Astrocyte of the cerebellum (primary cell): Measurements from ENCODE around the gene C10orf88.

ENCODE experiments used
- DNase-seq: peaks from one replicate; pipeline ENCODE4 v3.0.0-alpha.2; 2011; ENCODE audit warnings: low read depth
- H3K4me3 ChIP-seq: 2 replicates; pipeline ENCODE4 v1.5.1; 2011; ENCODE audit warnings: mild to moderate bottlenecking, low read depth, low read length, moderate library complexity
- in situ Hi-C: cut with HindIII; loops from 2 replicates; pipeline ENCODE4 v1.10.0; 2017; ENCODE audit warnings: low sequenced_read_pairs
- TF ChIP-seq, protein P1 (sequence below): IDR thresholded peaks from 2 replicates; pipeline ENCODE4 v1.5.1; 2012; ENCODE audit warnings: low read length, low read depth, moderate library complexity, mild to moderate bottlenecking; ENCODE audit errors: missing control alignments

C10orf88 gene

GRCh38 chr10:122974023-122974422, 20.0 kb upstream of the C10orf88 start:
- TF ChIP-seq, protein P1, sequence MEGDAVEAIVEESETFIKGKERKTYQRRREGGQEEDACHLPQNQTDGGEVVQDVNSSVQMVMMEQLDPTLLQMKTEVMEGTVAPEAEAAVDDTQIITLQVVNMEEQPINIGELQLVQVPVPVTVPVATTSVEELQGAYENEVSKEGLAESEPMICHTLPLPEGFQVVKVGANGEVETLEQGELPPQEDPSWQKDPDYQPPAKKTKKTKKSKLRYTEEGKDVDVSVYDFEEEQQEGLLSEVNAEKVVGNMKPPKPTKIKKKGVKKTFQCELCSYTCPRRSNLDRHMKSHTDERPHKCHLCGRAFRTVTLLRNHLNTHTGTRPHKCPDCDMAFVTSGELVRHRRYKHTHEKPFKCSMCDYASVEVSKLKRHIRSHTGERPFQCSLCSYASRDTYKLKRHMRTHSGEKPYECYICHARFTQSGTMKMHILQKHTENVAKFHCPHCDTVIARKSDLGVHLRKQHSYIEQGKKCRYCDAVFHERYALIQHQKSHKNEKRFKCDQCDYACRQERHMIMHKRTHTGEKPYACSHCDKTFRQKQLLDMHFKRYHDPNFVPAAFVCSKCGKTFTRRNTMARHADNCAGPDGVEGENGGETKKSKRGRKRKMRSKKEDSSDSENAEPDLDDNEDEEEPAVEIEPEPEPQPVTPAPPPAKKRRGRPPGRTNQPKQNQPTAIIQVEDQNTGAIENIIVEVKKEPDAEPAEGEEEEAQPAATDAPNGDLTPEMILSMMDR = no peak

GRCh38 chr10:122968698-122969097, 14.7 kb upstream of the C10orf88 start:
- in situ Hi-C loops = no loop called here
- TF ChIP-seq, protein P1 = no peak

More at GRCh38 chr10:122974023-122974422, 20.0 kb upstream of the C10orf88 start:
- H3K4me3 ChIP-seq = no peak overlapping the region
- in situ Hi-C loops = no loop called here
- no peak for DNase-seq

DNA sequence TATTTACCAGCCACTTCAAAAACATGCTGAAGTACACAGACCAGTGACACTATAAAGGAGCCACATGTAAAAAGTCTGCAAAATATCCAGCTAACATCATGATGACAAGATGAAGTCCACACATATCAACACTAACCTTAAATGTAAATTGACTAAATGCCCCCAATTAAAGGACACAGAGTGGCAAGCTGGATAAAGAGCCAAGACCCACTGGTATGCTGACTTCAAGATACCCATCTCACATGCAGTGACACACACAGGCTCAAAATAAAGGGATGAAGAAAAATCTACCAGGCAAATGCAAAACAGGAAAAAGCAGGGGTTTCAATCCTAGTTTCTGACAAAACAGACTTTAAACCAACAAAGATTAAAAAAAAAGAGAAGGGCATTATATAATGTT, 12.9 kb upstream of the C10orf88 start:
- TF ChIP-seq, protein P1 = no peak
- no peak overlapping the region for H3K4me3 ChIP-seq
- no peak for DNase-seq
- in situ Hi-C loops = no loop called here

More at GRCh38 chr10:122968698-122969097, 14.7 kb upstream of the C10orf88 start:
- H3K4me3 ChIP-seq = no peak overlapping the region
- no peak for DNase-seq

GRCh38 chr10:122962405-122962804, 8.4 kb upstream of the C10orf88 start:
- DNase-seq = no peak
- in situ Hi-C loops = no loop called here
- TF ChIP-seq, protein P1 = no peak

GRCh38 chr10:122957474-122957873, 3.4 kb upstream of the C10orf88 start:
- in situ Hi-C loops = no loop called here
- TF ChIP-seq, protein P1 = no peak
- H3K4me3 ChIP-seq = no peak overlapping the region
- no peak for DNase-seq

More at GRCh38 chr10:122962405-122962804, 8.4 kb upstream of the C10orf88 start:
- H3K4me3 ChIP-seq = no peak overlapping the region

DNA sequence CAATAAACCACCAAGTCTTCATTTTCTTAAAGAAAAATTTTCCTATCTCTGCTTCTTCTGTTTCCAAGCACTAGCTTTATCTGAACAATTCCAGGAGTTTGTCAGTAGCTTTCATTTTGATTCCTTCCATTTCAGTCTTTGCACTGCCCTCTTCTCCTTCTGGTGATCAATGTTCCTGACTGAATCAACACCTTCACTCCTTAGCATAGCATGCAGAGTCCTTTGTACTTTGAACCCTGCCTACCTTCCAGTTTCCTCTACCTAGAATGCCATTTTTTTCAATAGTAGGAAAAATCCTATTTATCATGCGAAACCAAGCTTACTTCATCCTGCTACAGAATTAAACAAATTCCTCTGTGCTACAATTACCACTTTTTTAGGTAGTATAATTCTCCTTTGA, 1.9 kb upstream of the C10orf88 start:
- TF ChIP-seq, protein P1 = no peak
- DNase-seq = no peak
- H3K4me3 ChIP-seq = no peak overlapping the region
- in situ Hi-C loops = no loop called here

DNA sequence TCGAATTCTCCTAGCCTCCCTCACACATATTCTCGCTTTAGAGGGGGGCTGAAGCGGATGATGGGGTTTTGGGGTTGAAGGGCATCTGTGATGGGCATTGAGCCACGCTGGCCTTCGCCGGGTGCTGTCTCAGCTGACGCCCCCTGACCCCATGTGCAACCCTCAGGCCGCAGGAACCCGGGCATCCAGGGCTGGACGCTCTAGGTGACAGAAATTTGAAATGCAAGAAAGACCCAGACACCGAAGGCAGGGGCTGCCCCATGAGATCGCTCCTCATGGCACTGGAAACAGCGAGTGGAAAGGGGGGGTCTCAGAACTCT, 664 bp upstream of the C10orf88 start:
- TF ChIP-seq, protein P1 = no peak
- peak overlapping the region; percentile 95 for H3K4me3 ChIP-seq
- DNase-seq = no peak
- in situ Hi-C loops = no loop called here
